Measurements from ENCODE around the gene OR6N1.

Gene OR6N1

DNA sequence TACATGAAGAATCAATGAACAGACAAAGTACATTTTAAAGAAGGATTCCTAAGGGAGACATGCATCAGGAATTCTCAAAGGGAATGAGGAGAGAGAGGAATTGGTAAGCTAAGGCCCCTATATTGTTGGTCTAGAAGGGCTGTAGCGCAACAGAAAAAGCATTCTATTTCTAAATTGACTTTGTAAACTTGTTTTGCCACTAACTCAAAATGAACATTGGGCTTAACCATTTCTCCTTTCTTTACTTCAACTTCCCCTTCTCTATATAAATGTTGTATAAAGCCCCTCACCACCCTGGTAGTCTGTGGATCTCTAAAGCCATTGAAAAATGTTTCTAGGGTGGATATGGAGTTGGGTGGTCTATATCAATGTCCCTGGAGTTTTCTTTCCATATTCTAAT, 29.4 kb upstream of the OR6N1 start:
- TF ChIP-seq, protein P1, sequence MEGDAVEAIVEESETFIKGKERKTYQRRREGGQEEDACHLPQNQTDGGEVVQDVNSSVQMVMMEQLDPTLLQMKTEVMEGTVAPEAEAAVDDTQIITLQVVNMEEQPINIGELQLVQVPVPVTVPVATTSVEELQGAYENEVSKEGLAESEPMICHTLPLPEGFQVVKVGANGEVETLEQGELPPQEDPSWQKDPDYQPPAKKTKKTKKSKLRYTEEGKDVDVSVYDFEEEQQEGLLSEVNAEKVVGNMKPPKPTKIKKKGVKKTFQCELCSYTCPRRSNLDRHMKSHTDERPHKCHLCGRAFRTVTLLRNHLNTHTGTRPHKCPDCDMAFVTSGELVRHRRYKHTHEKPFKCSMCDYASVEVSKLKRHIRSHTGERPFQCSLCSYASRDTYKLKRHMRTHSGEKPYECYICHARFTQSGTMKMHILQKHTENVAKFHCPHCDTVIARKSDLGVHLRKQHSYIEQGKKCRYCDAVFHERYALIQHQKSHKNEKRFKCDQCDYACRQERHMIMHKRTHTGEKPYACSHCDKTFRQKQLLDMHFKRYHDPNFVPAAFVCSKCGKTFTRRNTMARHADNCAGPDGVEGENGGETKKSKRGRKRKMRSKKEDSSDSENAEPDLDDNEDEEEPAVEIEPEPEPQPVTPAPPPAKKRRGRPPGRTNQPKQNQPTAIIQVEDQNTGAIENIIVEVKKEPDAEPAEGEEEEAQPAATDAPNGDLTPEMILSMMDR (IDR thresholded peaks at IDR 0.05; ENCODE audit: insufficient read depth, missing control alignments), result no peak
- DNase-seq (ENCODE audit: insufficient read length, low spot score) (no peak), FAIRE-seq (no peak)

DNA sequence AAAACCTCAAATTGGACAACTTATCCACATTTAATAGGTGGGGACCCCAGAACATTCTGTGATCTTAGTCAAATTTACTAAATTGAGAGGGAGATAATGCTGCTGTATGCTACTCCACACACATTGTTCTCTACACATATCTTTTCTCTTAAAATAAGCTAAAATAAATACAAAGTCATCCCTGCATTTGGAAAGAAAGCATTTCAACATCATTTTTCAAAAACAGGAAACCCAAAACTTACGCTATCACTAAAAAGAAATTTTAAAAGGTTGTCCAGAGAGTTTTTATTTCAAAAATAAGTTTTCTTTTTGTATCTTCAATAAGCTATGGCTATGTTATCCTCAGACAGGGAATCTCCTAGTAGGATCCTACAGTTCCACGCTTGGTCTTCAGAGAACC, 28.5 kb upstream of the OR6N1 start:
- TF ChIP-seq, protein P1 (IDR thresholded peaks at IDR 0.05; ENCODE audit: insufficient read depth, missing control alignments), result no peak
- FAIRE-seq, result no peak
- DNase-seq (ENCODE audit: insufficient read length, low spot score), result no peak

DNA sequence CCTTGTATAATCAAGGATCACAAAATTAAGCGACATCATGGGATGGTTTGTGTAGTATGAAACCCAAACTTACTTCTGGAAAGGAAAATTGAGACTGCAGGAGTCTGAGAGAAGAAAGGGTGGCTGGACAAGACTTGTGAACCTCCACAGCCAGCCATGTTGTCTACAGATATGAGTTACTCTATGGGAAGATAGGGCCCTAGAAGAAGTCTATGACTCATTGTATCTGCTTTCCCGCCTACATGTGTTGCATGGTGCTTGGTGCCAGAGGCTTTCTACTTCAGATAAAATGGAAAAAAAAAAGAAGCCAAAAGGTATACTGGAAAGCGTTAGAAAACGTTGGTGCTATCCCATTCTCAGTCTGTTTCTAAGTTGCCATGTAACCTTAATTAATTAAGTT, 27.7 kb upstream of the OR6N1 start:
- TF ChIP-seq, protein P1 (IDR thresholded peaks at IDR 0.05; ENCODE audit: insufficient read depth, missing control alignments), result no peak
- FAIRE-seq (no peak), DNase-seq (ENCODE audit: insufficient read length, low spot score) (no peak)

DNA sequence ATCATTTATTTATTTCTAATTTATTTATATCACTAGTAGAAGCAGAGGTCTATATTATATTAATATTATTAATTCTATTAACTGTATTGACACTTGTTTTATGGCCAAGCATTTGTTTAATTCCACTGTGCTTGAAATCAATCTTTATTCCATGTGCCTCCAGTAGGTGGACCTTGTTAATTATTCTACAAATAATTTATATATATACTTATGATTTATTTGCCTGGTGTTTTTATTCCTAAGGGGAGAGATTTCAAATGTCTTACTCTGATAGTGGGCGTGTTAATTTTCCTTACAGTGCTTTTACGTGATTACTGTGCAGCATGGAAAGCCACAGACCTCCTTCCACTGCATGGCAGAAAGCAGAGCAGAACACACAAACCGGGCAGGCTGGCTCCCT, 26.5 kb upstream of the OR6N1 start:
- FAIRE-seq (no peak), DNase-seq (ENCODE audit: insufficient read length, low spot score) (no peak)
- TF ChIP-seq, protein P1 (IDR thresholded peaks at IDR 0.05; ENCODE audit: insufficient read depth, missing control alignments), result no peak

DNA sequence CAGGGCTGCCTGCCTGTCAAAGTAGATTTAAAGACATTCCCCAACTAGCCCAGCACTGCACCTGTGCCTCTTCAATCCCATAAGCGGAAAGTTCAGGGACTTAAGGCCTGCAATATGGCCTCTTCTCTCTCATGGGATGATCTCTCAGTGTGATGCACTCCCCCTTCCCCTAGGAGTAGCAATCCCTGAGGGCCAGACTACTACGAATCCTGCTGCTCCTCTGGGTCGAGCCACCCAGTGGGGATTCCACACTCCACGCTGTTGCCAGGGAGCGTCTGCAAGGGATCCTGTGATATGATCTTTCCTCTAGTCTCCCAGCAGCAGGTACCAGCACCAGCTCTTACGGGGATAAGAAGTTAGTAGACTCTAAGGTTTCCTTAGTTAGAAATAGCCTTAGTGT, 22.3 kb upstream of the OR6N1 start:
- DNase-seq (ENCODE audit: insufficient read length, low spot score) (no peak), FAIRE-seq (no peak)
- TF ChIP-seq, protein P1 (IDR thresholded peaks at IDR 0.05; ENCODE audit: insufficient read depth, missing control alignments), result no peak

DNA sequence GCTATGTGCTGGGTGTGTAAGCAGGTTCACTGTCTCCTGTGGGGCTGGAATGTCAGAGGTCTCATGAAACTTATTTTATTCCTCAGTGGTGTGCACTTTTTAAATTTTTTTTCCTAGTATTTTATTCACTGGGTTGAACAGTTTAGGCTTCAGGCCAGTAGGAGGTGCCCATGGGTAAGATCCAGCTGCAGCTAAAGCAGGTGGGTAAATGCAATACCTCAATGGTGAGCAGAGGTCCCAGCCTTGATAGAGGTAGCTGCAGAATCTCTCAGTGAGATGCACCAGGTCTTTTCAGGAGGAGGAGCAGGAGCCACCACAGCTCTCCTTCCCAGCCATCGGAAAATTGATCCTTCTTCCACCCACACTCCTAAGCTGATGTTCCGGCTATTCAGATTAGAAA, 21.6 kb upstream of the OR6N1 start:
- TF ChIP-seq, protein P1 (IDR thresholded peaks at IDR 0.05; ENCODE audit: insufficient read depth, missing control alignments), result no peak
- no peak for FAIRE-seq
- no peak for DNase-seq (ENCODE audit: insufficient read length, low spot score)

DNA sequence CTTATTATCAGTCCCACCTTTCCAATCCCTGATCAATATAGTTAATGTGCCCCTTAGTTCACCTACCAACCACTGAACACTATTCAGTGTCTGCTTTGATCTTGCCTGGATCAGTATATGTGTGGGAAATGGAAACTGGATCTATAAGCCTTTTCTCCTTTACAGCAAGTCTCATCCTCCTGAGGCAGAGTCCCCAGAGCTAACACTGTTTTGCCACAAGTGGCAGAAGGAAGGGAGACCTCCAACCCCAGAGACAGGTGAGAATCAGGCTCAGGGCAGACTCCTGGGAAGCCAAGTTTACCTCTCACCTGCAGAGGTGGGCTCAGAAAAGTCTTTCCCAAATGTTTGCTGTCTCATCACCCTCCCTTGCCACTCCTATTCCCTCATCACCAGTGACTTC, 9.1 kb upstream of the OR6N1 start, which contains the start of gene OR6N2:
TSS of gene OR6N2 (minus strand) at position 101 of the 400 bp plus-strand sequence. CDS start 3,569 bp downstream, outside the sequence.
- FAIRE-seq (no peak), DNase-seq (ENCODE audit: insufficient read length, low spot score) (no peak)
- TF ChIP-seq, protein P1 (IDR thresholded peaks at IDR 0.05; ENCODE audit: insufficient read depth, missing control alignments), result no peak
